ENCODE data around the gene EXOC4. TPM values are rescaled to one million over a fixed set of nuclear protein-coding genes. Genes with fewer than 3 reads are reported as not detected.
"Not testable (repeated sequence)": the region's sequence is repeated elsewhere in the genome, so short reads cannot be mapped to it uniquely, and the experiment has no call there.

The EXOC4 gene
- total RNA-seq, 1 donor from 2014 or later: 79.6 TPM

- intact Hi-C loops (cut with micrococcal nuclease): no loop called here
Measured at GRCh38 chr7:133857376-133858119, 604.7 kb downstream of the EXOC4 start.

- intact Hi-C loops (cut with micrococcal nuclease): no loop called here
Measured at GRCh38 chr7:133858311-133858710, 605.4 kb downstream of the EXOC4 start.

- intact Hi-C loops (cut with micrococcal nuclease): no loop called here
Measured at GRCh38 chr7:133859231-133859630, 606.4 kb downstream of the EXOC4 start.

GRCh38 chr7:133859871-133860450, 607.1 kb downstream of the EXOC4 start:
- intact Hi-C loops (cut with micrococcal nuclease): no loop called here

- intact Hi-C loops (cut with micrococcal nuclease): no loop called here
Measured at GRCh38 chr7:133860628-133861335, 607.9 kb downstream of the EXOC4 start.

- intact Hi-C loops (cut with micrococcal nuclease): no loop called here
Measured at GRCh38 chr7:133861876-133862275, 609.0 kb downstream of the EXOC4 start.

- intact Hi-C loops (cut with micrococcal nuclease): no loop called here
Measured at GRCh38 chr7:133863362-133864061, 610.6 kb downstream of the EXOC4 start.

GRCh38 chr7:133869556-133869955, 616.7 kb downstream of the EXOC4 start:
- intact Hi-C loops (cut with micrococcal nuclease): no loop called here

GRCh38 chr7:133871757-133872156, 618.9 kb downstream of the EXOC4 start:
- intact Hi-C loops (cut with micrococcal nuclease): no loop called here

- intact Hi-C loops (cut with micrococcal nuclease): no loop called here
Measured at GRCh38 chr7:133873187-133873586, 620.3 kb downstream of the EXOC4 start.

- intact Hi-C loops (cut with micrococcal nuclease): no loop called here
Measured at GRCh38 chr7:133873631-133874030, 620.8 kb downstream of the EXOC4 start.

GRCh38 chr7:133883591-133883990, 630.7 kb downstream of the EXOC4 start:
- intact Hi-C loops (cut with micrococcal nuclease): no loop called here

GRCh38 chr7:133885213-133885612, 632.3 kb downstream of the EXOC4 start:
- intact Hi-C loops (cut with micrococcal nuclease): no loop called here

GRCh38 chr7:133886086-133886485, 633.2 kb downstream of the EXOC4 start:
- intact Hi-C loops (cut with micrococcal nuclease): no loop called here

GRCh38 chr7:133886797-133887196, 633.9 kb downstream of the EXOC4 start:
- intact Hi-C loops (cut with micrococcal nuclease): no loop called here

- intact Hi-C loops (cut with micrococcal nuclease): no loop called here
Measured at GRCh38 chr7:133887459-133887858, 634.6 kb downstream of the EXOC4 start.

GRCh38 chr7:133888061-133888930, 635.4 kb downstream of the EXOC4 start:
- intact Hi-C loops (cut with micrococcal nuclease): no loop called here

GRCh38 chr7:133904776-133905175, 651.9 kb downstream of the EXOC4 start:
- intact Hi-C loops (cut with micrococcal nuclease): no loop called here

GRCh38 chr7:133906553-133906952, 653.7 kb downstream of the EXOC4 start:
- intact Hi-C loops (cut with micrococcal nuclease): not testable (repeated sequence)

GRCh38 chr7:133910761-133911160, 657.9 kb downstream of the EXOC4 start:
- intact Hi-C loops (cut with micrococcal nuclease): no loop called here

GRCh38 chr7:133911724-133912123, 658.8 kb downstream of the EXOC4 start:
- intact Hi-C loops (cut with micrococcal nuclease): no loop called here
